ENCODE data around the gene FGGY.
"Not testable (repeated sequence)": the region's sequence is repeated elsewhere in the genome, so short reads cannot be mapped to it uniquely, and the experiment has no call there.

FGGY gene

DNA sequence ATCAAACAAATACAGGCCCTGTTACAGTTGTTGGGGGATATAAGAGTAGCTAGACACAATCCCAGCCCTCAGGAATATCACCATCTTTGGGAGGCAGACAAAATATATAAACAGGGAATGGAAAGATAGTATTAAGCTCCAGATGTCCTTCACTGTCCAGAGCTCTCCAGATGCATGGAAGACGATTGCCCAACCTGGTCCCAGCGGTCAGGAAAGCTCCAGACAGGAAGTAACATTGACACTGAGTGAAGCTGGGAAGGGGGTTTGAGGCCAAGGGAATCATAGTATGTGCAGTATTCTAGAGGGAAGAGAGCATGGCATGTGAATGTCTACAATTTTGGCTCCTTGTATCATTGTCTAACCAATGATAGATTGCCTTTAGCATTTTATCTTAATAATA is 344.0 kb downstream of the FGGY start:
- no peak for DNase-seq (ENCODE audit: low spot score)

DNA sequence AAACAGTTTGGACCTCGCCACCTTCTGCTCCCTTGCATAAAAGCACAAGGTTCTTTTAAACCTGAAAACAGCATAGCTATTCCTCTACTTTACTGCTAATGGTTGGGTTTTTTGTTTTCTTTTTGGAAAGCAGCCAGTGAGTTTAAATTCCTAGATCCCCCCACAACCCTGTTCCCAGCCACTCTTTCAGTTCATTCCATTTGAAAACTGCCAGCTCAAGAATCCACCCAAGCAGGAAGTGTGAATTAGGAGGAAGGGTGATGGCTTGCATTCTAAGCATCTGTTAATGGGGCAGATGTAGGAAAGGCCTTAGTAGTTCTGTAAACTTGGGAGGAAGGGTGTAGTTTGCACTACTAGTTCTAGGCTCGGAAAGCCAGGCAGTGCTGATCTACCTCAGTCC is 344.9 kb downstream of the FGGY start:
- no peak for DNase-seq (ENCODE audit: low spot score)

DNA sequence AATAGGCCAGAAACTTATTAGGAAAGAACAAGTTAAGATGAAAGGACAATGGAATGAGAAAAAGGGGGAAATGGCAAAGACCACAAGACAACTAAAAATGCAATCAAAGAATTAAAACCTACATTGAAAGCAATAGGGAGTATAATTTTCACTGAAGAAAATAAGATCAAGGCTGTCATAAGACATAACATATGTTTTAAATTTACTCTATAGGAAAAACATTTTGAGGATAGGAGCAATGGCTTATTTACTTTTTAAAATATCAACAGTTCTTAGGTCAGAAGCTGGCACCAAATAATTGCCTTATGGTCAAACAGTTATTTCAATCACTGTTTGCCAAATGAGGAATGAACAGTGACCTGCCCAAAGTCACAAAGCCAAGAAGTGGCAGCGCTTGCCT is 346.6 kb downstream of the FGGY start:
- no peak for DNase-seq (ENCODE audit: low spot score)

DNA sequence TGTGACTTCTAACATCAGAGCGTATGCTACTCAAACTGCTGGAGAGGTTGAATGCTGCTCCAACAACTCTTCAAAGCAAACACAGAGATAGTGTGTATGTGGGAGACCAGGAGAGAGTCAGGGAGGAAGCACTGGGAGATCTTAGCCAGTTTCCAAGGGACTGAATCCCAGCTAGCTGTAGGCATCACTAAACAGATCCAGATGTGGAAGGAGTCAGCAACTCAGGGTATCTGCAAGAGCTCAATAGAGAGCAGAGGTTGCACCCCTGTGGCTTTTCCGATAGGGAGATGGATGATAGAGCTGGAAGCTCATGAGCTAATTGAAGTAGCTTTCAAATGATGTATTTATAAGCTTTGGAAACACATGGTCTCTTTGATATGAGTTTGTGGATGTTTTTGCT is 349.0 kb downstream of the FGGY start:
- no peak for DNase-seq (ENCODE audit: low spot score)

DNA sequence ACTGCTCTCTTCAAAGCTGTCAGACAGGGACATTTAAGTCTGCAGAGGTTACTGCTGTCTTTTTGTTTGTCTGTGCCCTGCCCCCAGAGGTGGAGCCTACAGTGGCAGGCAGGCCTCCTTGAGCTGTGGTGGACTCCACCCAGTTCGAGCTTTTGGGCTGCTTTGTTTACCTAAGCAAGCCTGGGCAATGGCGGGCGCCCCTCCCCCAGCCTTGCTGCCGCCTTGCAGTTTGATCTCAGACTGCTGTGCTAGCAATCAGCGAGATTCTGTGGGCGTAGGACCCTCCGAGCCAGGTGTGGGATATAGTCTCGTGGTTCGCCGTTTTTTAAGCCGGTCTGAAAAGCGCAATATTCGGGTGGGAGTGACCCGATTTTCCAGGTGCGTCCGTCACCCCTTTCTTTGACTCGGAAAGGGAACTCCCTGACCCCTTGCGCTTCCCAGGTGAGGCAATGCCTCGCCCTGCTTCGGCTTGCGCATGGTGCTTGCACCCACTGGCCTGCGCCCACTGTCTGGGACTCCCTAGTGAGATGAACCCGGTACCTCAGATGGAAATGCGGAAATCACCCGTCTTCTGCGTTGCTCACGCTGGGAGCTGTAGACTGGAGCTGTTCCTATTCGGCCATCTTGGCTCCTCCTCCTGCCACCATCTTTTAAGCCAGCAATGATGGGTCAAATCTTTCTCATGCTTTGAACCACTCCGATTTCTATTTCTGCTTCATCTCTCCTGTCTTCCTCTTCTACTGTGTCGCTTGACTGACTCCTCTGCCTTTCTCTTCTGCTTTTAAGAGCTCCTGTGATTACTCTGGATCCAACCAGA is 356.5 kb downstream of the FGGY start:
- not testable (repeated sequence) for DNase-seq (ENCODE audit: low spot score)

DNA sequence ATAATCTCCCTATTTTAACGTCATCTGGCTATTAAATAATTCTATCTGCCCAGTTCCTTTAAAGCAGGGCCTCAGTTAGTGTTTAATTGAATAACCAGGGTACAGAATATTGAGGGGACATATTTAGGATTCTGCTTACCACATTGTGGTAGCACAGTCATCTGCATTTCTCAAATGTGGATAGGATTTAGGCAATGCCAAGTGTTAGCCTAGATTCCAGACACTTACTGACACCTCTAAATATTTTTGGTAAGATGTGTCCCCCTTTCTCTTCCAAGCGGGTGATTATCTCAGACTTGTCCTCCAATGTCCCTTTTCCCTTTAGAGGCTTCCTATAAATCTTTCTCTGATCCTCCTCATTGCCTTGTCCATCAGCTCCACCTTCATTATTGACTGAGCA is 357.1 kb downstream of the FGGY start:
- DNase-seq (ENCODE audit: low spot score) = no peak

DNA sequence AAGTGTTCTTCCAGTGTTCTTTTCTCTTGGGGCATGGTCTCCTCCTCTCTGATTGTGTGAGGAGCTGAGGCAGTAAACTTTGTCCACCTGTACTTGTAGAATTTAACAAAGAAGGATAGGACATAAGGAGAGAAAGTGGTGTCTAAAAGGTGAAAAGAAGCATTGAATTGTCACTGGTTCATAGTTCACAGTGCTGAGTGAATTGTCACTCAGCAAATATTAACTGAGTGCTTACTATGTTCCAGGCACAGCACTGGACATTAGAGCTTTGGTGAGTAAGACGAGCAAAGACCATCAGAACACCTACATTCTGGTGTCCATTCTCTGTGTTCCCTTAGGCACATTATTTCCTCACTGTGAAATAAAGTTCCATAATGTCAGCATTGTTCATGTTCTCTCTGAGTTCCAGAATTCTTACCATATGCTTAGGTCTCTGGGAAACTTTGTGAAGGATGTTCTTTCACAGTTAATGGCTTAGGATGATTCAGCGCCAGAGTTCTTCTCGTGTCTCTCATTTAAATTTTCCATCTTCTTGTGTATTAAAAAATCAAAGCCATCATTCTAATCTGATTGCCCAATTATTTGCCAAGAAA is 361.1 kb downstream of the FGGY start:
- no peak for DNase-seq (ENCODE audit: low spot score)

DNA sequence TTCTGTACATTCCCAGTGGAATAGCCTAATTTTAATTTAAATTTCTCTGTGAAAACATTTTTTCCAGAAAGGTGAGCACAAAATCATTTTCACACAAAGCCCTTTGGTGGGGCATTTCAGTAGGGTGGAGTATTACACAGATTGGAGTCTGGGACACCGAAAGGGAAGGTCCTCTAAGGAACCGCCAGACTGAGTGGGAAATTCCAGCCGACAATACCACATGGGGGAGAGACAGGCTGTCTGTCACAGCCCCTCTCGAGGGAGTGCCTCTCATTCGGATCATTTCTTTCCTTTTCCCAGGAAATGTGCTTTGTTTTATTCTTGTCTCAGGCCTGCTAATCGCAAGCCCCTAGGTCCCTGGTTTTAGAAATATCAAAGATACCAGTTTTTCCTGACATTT is 367.3 kb downstream of the FGGY start:
- no peak for DNase-seq (ENCODE audit: low spot score)

DNA sequence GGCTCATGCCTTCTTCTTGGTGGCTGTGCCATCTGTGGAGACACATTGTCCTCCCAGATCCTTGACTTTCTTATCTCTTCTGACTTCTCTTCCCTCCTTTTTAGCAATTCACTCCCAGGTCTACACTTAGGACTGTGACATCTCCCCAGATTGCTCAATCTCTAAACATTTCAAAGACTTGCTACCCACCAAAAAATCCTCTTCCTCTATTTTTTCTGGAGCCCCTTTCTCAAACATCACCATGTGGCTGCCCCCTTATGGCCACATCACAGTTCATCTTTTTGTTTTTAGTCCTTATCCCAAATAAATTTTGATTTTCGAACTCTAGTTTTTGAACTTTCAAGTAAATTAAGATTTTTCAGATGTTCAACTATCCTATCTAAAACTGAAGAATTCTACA is 369.2 kb downstream of the FGGY start:
- DNase-seq (ENCODE audit: low spot score) = no peak

DNA sequence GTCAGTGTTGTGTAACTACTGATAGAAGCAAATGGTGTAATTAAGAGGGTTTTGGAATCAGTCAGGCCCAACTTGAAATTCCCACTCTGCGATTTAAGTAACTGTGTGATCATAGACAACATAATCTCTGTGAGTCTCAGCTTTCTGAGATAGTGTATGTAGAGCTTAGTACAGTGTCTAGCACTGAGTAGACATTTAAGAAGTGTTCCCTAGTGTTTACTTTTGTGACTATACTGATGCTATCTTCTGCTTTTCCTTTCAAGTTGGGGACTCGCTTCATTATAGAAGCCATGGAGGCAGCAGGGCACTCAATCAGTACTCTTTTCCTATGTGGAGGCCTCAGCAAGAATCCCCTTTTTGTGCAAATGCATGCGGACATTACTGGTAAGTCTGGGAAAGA is 370.1 kb downstream of the FGGY start:
- DNase-seq (ENCODE audit: low spot score) = no peak

DNA sequence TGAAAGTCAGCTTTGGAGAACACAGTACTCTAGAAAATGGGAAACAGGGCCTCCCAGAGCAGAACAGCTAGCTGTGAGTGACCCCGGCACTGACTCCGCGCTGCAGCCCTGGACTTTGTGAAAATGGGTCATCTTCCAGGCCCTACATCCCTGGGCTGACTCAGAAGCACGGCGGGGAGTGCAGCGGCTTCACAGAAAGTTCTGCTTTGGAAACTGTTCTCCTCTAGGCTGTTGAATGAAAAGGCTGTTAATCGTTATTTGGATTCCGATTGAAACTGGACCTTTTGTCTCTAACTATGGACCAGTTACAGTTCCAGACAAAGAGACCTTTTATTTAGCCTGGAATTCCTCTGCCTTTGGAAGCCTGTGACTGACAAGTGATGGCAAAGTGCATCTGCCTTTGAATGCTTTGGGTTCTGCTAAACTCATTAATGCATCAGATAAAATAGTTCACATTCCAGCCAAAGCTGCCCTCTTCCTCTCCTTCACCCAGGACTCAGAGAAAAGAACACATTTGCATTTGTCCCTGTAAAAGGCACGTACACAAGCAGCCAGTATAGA is 372.9 kb downstream of the FGGY start:
- DNase-seq (ENCODE audit: low spot score) = no peak

DNA sequence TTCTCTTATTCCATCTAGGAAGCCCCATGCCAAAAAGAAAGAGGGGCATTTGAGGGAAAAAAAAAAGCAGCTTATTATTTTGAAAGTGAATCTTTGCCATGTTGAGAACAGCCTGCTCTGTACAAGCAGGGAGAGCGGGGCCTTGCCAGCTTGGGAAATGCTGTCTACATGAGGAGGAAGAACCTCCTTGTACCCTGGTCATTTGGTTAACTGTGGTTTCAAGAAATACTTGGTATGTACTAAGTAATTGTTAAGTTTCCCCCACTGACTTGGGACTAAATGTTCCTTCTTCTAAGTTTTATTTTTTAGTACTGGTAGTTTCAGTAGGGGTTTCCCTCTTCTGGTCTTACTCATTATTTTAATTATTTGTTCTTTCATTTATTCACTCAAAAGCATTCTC is 373.8 kb downstream of the FGGY start:
- no peak for DNase-seq (ENCODE audit: low spot score)

DNA sequence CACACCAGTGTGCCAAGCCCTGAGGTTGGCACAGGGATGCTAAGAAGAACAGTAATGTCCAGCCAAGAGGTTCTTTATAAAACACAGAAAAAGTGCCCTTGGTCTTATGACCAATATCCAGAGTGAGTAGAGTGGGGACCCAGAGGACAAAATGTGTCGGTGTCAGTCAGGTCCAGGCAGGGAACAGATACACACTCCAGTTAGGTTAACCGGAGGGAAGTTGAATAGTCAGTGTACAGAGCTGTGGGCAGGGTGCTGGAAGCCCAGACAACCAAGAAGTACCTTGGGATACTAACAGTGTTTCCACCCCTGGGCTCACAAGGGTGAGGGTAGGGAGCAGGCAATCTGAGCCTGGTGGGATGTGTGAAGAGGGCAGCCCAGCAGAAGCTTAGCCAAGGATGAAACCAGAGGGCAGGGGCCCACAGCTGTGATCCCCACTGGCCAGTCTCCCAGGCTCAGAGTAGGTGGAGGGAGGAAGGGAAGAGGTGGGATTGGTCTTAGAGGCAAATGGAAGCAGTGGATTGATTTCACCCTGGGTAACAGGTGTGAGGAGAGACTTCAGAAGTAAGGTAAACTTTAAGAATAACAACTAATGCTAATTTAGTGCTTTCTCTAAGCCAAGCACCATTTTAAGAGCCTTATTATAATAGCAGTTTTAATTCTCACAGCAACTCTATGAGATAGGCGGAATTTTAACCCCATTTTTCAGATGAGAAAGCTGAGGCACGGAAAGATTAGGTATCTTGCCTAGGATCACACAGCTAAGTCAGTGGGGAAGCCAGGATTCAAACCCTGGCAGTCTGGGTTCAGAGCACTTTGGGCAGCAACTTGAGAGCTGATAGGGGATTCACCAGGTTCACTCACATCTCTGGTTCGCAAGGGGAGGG is 374.4 kb downstream of the FGGY start:
- no peak for DNase-seq (ENCODE audit: low spot score)

DNA sequence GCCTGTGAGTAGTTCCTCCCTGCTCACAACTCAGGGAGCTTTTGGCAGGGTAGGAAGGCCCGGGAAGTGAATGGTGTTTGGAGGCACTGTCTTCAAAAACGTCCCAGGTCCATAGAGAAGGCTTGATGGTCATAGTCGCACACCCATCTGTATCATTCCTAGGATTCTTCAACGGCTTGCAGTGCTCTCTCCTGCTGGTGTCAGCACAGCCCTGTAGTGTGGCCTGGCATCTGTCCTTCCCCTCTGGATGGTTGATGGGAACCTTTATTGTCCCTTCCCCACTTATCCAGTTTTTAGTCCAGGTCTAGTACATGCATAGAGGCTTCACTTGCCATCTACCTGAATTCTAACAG is 375.0 kb downstream of the FGGY start:
- DNase-seq (ENCODE audit: low spot score) = no peak

DNA sequence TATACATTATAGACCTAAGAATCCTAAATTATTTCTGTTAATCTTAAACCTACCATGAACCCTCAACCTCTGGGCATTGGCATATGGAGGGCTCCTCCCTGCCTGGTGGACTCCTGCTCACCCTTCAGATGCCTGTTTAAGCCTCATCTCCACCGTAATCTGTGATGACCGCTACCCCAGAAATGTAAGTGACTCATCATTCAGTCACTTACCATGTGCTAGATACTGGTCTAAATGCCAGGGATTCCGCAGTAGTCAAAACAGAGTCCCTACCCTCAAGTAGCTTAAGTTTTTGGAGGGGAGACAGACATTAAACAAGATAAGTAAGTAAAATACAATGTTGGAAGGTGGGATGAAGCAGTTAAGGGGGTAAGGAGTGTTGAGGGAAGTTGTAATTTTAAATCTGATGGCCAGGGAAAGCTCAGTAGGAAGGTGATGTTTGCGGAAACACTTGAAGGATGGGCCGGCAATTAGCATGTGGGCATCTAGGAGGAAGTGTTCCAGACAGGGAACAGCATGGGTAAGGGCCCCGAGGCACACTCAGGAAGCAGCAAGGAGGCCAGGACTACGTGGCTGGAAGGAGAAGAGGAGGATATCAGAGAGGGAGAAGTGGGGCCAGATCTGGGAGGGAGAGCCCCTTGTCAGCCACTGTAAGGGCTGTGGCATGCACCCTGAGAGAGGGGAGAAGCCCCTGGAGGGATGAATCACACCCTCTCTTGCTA is 376.1 kb downstream of the FGGY start:
- peak; percentile 5 for DNase-seq (ENCODE audit: low spot score)

DNA sequence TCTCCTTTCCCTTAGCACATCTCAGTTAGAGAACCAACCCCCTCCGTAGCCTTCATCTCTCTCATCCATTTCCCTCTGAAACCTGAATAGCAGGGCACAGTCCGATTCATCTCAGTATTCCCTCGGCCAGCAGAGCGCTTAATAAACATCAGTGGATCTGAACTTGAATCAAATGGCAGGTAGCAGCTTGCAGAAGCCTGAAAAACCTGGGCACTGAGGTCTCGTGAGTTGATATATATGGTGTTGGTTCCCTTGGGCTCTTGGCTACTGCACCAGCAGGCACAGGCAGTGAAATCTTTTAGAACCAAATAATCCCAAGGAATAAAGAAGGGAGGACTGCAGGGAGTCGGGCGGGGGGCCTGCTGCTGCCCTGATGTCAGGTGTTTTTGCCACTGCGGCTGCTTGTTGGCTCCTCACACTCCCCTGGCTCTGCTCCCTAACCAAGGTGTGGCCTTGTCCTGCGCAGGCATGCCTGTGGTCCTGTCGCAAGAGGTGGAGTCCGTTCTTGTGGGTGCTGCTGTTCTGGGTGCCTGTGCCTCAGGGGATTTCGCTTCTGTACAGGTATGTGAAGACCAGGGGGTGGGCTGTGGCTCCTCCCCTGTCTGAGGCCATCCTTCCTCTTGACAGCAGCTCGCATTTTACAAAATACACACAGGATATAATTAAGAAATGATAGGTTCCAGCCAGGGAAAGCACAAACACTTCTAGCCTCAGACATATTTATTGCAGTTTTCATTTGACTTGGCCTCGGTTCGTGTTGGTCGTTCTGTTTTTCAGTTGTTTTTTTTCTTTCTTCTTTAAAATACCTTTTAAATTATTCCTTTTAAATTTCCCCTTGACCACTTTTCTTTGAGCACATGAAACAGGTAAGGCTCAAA is 376.9 kb downstream of the FGGY start:
- no peak for DNase-seq (ENCODE audit: low spot score)

DNA sequence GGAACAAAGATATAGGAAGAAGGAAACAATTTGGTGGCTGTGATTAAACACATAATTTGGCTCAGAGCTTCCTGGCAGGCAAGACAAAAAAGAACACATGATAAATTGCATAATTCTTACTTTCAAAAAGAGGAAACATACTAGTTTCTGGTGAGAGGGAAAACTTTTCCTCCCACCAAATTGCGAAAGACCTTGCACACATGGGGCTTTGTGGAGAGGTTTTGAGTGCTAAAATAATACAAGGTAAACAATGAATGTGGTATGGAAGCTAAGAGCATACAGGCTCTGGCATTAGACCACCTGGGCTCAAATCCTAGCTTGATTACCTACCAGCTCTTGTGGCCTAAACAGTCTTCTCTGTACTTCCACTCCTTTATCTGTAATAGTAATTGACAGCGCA is 377.7 kb downstream of the FGGY start:
- no peak for DNase-seq (ENCODE audit: low spot score)

DNA sequence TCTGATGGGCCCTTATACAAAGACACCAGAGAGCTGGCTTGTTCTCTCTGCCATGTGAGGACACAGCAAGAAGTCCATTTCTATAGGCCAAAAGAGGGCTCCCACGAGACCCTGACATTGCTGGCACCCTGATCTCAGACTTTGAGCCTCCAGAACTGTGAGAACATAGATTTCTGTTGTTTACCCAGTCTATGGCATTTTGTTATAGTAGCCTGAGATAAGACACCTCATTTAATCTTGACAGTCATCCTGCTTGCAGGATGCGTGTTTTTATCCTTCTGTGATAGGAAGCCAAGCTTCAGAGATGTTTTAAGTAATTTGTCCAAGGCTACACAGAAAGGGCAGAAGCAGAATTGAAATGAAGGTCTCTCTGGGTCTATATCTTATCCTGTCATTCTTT is 379.0 kb downstream of the FGGY start:
- DNase-seq (ENCODE audit: low spot score) = no peak

DNA sequence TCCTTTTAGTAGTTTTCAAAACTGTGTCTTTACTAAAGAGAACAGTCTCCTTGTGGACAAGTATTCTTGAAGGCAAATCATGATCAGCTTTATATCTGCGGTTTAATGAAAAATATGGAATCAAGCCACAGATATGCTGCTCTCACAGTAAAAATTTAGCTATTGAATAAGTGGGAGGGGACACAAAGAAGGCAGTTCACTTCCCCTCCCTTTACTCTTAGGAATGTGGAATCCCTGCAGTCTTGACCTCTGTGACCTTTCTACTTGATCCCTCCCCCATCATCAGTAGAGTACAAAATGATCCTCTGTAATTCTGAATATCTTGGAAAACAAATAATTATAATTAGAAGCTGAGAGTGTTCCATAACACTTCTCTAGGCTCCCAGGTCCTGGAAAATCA is 381.1 kb downstream of the FGGY start:
- no peak for DNase-seq (ENCODE audit: low spot score)

DNA sequence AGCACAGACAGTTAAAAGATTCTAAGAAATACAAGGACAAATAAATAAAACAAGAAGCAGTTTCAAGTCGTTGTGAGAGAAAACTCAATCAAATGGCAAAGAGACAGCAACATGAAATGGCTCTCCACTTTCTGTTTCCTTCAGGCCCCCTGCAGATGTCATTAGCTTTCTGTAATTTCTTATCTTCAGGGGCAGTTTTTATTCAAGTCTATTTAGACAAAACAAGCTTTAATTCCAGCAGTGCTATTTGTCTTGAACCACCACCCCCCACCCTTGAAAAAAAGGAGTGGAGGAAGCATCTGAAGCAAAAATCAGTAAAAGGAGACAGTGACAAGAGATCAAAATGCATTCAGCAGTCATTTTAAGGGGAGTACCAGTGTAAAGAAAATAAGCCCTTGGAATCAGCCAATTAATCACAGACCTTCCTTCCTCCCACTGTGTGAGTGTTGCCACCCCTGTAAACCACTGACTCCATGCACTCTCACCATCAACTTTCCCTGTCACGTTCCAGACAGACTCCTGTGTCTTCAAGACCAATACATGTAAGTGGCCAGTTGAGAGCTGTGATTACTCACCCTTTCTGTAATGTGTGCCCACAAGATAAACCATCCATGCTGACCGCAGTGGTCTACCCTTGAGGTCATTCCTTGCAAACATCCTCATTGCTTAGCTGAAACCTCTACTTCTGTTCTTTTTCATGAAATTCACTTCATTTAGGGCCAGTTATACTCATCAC is 381.8 kb downstream of the FGGY start:
- no peak for DNase-seq (ENCODE audit: low spot score)
